HTERT RPE-1 (cell line): ENCODE data around the gene INPP5E.
"Not testable (repeated sequence)": the region's sequence is repeated elsewhere in the genome, so short reads cannot be mapped to it uniquely, and the experiment has no call there.

Experiments
- in situ Hi-C: fragments of 300-500 bp; cut with MboI; formaldehyde crosslinking; loops from 4 replicates; pipeline ENCODE4 v1.14.3; 2020; ENCODE audit warnings: low sequenced_read_pairs

INPP5E gene

GRCh38 chr9:136430588-136431234, 8.9 kb downstream of the INPP5E start:
- in situ Hi-C loops, result no loop called here

DNA sequence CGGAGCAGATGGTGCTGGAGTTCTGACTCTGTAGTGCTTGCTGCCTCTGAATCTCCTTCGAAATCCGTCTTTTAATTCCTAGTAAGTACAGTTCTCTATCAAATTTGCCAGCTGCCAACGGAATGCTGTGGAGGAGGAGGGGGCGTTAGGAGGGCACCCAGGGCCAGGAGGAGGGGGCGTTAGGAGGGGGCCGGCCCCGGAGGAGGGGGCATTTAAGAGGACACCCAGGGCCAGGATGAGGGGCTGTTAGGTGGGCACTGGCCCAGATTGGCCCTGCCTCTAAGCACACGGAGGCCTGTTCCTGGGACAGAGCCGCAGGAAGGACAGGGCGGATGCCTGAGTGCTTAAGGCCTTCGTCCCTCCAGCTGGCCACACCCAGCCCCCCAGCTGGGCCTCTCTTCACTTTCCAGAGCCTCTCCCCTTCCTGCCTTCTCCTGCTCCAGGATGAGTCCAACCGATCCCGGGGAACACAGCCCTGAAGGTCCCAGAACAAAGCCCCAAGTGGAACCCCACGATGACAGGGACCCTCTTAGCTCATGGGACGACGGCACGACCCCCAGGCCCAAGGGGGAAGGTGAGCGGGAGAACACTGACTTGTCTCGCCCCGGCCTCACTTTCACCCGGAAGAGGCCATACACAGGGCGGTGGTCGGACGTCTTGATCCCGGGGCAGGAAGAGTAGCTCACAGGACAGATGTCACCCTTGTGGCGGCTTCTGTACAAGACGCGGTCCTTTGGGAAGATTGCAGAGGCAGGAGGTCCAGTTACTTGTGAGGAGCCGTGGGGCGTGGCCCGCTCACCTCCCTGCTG, 9.8 kb downstream of the INPP5E start:
- in situ Hi-C loops, result no loop called here

GRCh38 chr9:136429075-136429628, 10.5 kb downstream of the INPP5E start:
- in situ Hi-C loops, result no loop called here

DNA sequence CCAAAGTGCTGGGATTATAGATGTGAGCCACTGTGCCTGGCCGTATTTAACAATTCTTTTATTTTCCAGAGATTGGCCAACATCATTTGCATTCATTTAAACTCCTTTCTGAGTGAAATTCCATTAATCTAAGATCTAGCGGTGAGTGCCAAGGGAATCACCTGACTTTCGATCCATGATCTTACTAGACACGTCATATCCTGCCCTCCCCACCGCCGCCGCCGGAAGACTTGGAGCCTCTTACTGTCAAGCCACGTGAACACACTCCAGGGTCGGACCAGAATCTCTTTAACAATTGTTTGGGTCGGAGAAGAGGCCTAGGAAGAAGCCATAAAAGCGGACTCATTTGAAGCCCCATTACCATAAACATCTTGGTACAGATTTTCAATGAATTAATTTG, 12.9 kb downstream of the INPP5E start:
- in situ Hi-C loops, result no loop called here

DNA sequence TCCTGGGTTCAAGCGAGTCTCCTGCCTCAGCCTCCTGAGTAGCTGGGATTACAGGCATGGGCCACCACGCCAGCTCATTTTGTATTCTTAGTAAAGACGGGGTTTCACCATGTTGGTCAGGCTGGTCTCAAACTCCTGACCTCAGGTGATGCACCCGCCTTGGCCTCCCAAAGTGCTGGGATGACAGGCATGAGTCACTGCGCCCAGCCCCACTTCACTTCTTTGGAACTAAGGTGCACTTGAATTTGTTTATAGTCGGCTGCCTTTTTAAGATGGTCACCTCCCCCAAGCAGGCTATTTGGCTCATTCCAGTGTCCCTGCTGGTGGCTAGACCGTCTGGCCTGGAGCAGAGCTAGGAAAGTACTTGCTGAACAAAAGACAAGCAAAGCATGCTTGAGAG, 14.3 kb downstream of the INPP5E start:
- in situ Hi-C loops, result not testable (repeated sequence)

- in situ Hi-C loops, result no loop called here
Measured at GRCh38 chr9:136424750-136425362, 14.8 kb downstream of the INPP5E start.

DNA sequence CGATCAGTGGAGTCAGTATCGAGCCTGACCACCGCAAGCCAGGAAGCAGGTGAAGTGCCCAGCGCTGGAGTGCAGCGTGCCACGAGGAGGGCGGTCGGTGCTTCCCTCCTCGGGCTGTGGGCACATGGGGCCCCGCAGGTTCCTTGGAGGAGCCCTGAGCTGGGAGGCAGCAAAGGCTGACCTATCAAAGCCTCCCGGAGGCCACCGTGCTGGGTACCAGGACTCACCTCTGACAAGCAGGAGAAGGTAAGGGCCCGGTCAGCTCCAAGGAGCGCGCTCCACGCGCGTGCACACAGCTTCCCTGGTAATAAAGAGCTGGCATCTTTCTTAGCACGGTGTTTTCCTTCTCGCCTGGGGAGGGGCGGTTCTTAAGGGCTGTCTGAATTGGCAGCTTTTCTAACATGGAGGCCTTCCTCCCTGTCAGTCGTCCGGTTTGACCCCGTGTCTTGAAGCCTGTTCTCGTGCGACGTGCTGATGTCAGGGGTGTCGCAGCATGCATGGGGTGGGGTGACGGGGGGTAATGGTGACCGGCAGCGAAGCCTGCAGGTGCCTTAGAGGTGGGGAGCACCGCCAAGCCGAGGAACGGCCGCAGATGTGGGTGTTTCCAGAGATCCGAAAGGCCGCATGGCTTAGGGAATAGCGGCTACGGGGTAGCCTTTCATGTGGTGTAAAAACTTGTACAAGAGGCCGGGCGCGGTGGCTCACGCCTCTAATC, 16.1 kb downstream of the INPP5E start:
- in situ Hi-C loops, result no loop called here

- in situ Hi-C loops, result no loop called here
Measured at GRCh38 chr9:136422876-136423275, 16.8 kb downstream of the INPP5E start.

DNA sequence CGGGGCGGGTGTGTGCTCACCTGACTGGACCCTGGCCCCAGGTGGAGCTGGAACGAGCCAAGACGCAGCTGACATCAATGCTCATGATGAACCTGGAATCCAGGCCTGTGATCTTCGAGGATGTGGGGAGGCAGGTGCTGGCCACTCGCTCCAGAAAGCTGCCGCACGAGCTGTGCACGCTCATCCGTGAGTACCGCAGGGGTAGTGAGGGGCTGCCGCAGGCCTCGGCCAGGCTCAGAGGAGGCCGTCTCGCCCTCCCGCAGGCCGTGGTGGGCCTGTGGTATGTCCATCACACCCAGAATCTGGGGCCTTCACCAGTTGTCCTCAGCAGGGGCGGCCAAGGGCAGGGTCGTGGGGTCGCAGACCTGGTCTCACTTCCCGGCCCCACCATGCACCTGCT, 17.9 kb downstream of the INPP5E start:
- in situ Hi-C loops, result no loop called here

GRCh38 chr9:136419092-136419420, 20.6 kb downstream of the INPP5E start:
- in situ Hi-C loops, result no loop called here

DNA sequence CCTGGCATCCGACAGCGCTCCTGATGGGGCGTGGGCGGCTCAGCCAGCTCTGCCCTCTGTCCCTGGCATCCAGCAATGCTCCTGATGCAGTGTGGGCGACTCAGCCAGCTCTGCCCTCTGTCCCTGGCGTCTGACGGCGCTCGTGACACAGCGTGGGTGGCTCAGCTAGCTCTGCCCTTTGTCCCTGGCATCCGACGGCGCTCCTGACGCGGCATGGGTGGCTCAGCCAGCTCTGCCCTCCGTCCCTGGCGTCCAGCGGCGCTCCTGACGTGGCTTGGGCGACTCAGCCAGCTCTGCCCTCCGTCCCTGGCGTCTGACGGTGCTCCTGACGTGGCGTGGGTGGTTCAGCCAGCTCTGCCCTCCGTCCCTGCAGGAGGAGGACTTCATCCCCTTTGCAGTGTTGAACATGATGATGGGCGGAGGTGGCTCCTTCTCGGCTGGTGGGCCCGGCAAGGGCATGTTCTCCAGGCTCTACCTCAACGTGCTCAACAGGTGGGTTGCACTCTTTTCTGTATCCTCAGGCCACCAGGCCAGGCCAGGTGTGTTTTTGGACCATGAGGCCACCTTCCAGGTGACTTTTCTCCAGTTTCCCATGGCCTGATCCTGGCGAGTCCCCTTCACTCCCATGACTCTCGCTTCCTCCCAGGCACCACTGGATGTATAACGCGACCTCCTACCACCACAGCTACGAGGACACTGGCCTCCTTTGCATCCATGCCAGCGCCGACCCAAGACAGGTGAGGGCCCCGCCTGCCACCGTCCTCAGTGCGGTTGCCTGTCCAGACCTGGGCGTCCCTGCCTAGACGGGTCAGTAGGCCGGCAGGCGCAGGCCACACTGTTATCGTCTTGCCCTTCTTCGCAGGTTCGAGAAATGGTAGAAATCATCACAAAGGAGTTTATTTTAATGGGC, 21.2 kb downstream of the INPP5E start:
- in situ Hi-C loops, result no loop called here

GRCh38 chr9:136416914-136417313, 22.7 kb downstream of the INPP5E start:
- in situ Hi-C loops, result no loop called here

- in situ Hi-C loops, result no loop called here
Measured at GRCh38 chr9:136416427-136416826, 23.2 kb downstream of the INPP5E start.

- in situ Hi-C loops, result no loop called here
Measured at GRCh38 chr9:136412962-136413361, 26.7 kb downstream of the INPP5E start.

DNA sequence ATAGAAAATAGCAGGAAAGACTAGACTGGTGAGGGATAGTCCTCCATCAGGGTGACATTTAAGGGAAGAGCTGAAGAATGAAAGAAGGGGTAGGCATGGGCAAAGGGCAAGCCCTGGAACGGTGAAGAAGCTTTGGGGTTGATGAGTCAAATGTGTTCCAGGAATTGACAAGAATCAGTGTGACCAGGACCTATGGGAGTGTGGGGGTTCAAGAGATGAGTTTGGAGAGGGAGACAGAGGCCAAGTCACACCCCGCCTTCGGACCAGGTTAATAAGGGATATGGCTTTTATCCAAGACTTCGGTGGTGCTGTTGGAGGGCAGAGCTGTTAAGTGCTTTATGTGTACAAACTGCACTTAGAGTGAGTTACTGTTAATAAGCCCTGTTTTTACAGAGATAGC, 28.3 kb downstream of the INPP5E start:
- in situ Hi-C loops, result no loop called here

DNA sequence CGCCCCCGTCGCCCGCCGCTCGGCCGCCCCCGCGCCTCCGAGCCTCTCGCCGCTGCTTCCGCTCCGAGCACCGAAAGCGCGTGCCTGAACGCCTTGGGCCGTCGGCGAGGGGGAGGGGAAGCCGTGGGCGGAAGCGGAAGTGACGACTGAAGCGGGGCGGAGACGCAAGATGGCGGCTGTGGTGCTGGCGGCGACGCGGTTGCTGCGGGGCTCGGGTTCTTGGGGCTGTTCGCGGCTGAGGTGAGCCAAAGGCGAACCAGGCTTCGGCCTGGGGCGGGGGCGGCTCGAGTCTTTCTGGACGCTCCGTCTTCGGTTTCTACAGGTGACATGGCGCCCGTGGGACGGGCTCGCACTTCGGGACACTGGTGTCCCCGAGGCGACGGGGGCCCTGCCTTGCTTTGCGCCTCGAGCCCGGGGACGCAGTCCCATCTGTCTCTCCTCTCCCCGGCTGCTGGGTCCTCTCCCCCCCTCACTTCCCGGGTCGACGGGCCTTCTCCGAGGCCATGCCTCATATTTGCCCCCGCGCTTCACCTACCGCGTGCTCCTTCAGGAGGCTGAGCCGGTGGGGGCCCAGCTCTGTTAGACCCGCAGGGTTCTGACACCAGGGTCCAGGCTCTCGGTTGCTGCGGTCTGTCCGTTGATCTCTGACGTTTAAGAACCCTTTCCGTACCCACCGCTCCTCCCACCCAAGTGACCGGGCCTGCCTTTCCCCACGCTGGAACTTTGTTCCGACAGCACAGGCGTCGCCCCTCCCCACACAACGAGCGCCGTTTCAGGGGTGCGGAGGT, 29.0 kb downstream of the INPP5E start, which contains the start of the genes ENTR1 and PMPCA:
Gene ENTR1 (minus strand): TSS at position 115 of the 788 bp plus-strand sequence. CDS start 217 bp downstream, outside the sequence.
Gene PMPCA (plus strand): TSS at position 159 of the 788 bp plus-strand sequence. CDS start 11 bp downstream, at position 170.
- in situ Hi-C loops, result no loop called here

DNA sequence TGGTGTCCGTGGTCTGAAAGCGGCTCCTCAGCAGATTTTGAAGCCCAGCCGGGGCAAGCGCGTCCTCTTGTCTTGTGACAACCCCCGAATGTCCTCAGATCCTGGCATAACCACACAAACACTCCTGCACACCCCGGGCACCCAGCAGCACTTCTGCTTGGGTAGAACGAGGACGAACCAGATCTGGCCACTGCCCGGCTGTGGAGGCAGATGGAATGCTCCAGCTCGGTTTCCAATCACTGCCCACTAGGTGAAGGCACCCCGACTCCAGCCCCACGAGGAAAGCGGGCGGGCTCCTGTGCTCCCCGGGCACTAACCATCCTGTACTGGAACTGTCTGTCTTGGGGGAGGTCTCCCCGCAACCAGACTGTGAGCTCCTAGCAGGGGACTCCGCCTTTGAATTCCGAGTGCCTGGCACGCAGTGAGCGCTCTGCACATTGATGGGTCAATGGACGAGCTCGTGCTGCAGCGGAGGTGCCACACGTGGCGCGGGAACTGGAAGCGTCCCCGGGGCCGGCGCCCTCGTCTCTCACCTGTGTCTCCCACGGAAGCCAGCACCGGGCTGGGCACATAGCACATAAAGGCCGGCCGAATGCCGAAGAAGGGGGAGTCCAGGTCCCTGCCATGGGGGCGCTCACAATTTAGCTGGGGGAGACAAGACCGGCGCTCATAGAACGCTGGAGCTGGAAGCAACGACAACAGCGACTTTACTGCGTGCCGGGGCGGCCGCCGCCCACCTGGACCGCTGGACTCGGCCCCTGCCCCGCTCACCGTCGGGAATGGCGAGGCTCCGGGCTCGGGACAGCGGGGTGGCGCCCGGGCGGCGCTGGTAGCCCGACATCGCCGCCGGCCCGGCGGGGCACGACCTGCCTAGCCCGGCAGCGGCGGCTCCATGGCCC, 29.8 kb downstream of the INPP5E start:
- in situ Hi-C loops, result no loop called here

- in situ Hi-C loops, result no loop called here
Measured at GRCh38 chr9:136407911-136408310, 31.7 kb downstream of the INPP5E start.
